GM12878 (cell line): ENCODE data around the gene FBXL17.

ENCODE experiments used
- CBX5 ChIP-seq: sonication (generic); IDR thresholded peaks from 2 replicates; pipeline ENCODE4 v1.6.1; 2016; ENCODE audit warnings: low read depth, moderate library complexity, mild to moderate bottlenecking, inconsistent platforms
- EP300 ChIP-seq, 2 experiments: fragments of 150-350 bp in 1 of 2; IDR thresholded peaks; 2 replicates each; pipeline ENCODE4 v1.6.1; 2011 to 2012; ENCODE audit warnings: low read depth in 2 of 2, low read length in 2 of 2, borderline replicate concordance in 1 of 2, improper control_type of control experiment in 1 of 2, inconsistent platforms in 1 of 2; ENCODE audit not compliant: control insufficient read depth in 1 of 2
- ETV6 ChIP-seq, 2 experiments: fragments of 450-650 bp in 1 of 2; IDR thresholded peaks in 1 of 2; conservative IDR thresholded peaks in 1 of 2; 2 replicates each; pipeline ENCODE4 v1.6.1; 2014; ENCODE audit warnings: antibody characterized with exemption in 1 of 2, borderline replicate concordance in 1 of 2, low read depth in 1 of 2, mild to moderate bottlenecking in 1 of 2, moderate library complexity in 1 of 2
- JUNB ChIP-seq: IDR thresholded peaks from 2 replicates; pipeline ENCODE4 v1.6.1; 2016; ENCODE audit warnings: antibody characterized with exemption, mild to moderate bottlenecking
- POLR2A ChIP-seq: IDR thresholded peaks from 2 replicates; pipeline ENCODE4 v1.6.1; 2011; ENCODE audit warnings: low read depth, mild to moderate bottlenecking, low read length
- POLR2AphosphoS5 ChIP-seq: IDR thresholded peaks from 2 replicates; pipeline ENCODE4 v1.6.1; 2011; ENCODE audit warnings: mild to moderate bottlenecking, low read length, inconsistent platforms
- RAD21 ChIP-seq: IDR thresholded peaks from 2 replicates; pipeline ENCODE4 v1.6.1; 2011; ENCODE audit warnings: mild to moderate bottlenecking, low read depth, low read length, moderate library complexity; ENCODE audit not compliant: insufficient read depth
- RCOR1 ChIP-seq: conservative IDR thresholded peaks from 2 replicates; pipeline ENCODE4 v1.6.1; 2012; ENCODE audit warnings: low read depth, low read length, improper control_type of control experiment
- SPI1 ChIP-seq: IDR thresholded peaks from 2 replicates; pipeline ENCODE4 v1.6.1; 2011; ENCODE audit warnings: low read depth, mild to moderate bottlenecking, low read length, moderate library complexity, borderline replicate concordance; ENCODE audit not compliant: insufficient read depth
- SRF ChIP-seq, 2 experiments: IDR thresholded peaks; 2 replicates each; pipeline ENCODE4 v1.6.1; 2011; ENCODE audit warnings: low read depth in 2 of 2, low read length in 2 of 2, mild to moderate bottlenecking in 1 of 2, moderate library complexity in 1 of 2
- TAF1 ChIP-seq: IDR thresholded peaks from 2 replicates; pipeline ENCODE4 v1.6.1; 2011; ENCODE audit warnings: mild to moderate bottlenecking, low read depth, low read length, borderline replicate concordance
- TCF12 ChIP-seq: IDR thresholded peaks from 2 replicates; pipeline ENCODE4 v1.6.1; 2011; ENCODE audit warnings: low read depth, mild to moderate bottlenecking, low read length
- TF ChIP-seq, protein P1 (sequence below): IDR thresholded peaks from 2 replicates; pipeline ENCODE4 v1.6.1; 2011; ENCODE audit warnings: low read depth, low read length, improper control_type of control experiment, borderline replicate concordance
- TF ChIP-seq, protein P2 (sequence below), 3 experiments: IDR thresholded peaks in 2 of 3; conservative IDR thresholded peaks in 1 of 3; 2 replicates each; pipeline ENCODE4 v1.5.1; 2011; ENCODE audit warnings: low read depth in 3 of 3, low read length in 3 of 3, mild to moderate bottlenecking in 3 of 3, control low read depth in 2 of 3, moderate library complexity in 2 of 3, inconsistent platforms in 1 of 3, mixed read lengths in 1 of 3; ENCODE audit not compliant: control insufficient read depth in 2 of 3, insufficient read depth in 1 of 3; ENCODE audit errors: extremely low read depth in 1 of 3

DNA sequence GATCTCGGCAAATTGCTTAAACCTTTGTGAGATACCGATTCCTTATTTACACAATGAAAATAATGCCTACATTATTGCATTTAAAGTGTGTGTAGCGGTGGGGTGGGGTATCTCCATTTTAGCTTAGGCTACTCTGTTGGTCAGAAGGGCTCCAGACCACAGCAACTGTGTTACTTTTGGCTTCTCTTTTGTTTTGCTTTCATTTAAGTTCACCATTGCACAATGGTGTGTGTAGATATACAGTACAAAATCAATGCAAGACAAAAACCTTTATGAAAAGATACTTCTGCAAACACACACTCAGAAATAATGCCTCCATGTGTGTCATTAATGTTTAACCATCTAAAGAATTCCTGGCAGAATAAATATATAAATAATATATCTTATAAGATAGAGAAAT, 279.4 kb downstream of the FBXL17 start:
- TF ChIP-seq SRF (IDR thresholded peaks at IDR 0.05; ENCODE audit: low read depth in 2 of 2, low read length in 2 of 2) (no peak), EP300 (IDR thresholded peaks at IDR 0.05; ENCODE audit: borderline replicate concordance in 1 of 2, control insufficient read depth in 1 of 2, low read depth in 2 of 2, low read length in 2 of 2) (no peak), TAF1 (no peak), POLR2A (no peak), TCF12 (no peak), RCOR1 (no peak), CBX5 (no peak), ETV6 (conservative IDR thresholded peaks at IDR 0.05 in 1 of 2, IDR thresholded peaks at IDR 0.05 in 1 of 2; ENCODE audit: borderline replicate concordance in 1 of 2, low read depth in 1 of 2) (no peak), SPI1 (no peak), RAD21 (no peak), POLR2AphosphoS5 (no peak), JUNB (no peak)
- TF ChIP-seq, protein P1, sequence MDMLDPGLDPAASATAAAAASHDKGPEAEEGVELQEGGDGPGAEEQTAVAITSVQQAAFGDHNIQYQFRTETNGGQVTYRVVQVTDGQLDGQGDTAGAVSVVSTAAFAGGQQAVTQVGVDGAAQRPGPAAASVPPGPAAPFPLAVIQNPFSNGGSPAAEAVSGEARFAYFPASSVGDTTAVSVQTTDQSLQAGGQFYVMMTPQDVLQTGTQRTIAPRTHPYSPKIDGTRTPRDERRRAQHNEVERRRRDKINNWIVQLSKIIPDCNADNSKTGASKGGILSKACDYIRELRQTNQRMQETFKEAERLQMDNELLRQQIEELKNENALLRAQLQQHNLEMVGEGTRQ = no peak
- TF ChIP-seq, protein P2, sequence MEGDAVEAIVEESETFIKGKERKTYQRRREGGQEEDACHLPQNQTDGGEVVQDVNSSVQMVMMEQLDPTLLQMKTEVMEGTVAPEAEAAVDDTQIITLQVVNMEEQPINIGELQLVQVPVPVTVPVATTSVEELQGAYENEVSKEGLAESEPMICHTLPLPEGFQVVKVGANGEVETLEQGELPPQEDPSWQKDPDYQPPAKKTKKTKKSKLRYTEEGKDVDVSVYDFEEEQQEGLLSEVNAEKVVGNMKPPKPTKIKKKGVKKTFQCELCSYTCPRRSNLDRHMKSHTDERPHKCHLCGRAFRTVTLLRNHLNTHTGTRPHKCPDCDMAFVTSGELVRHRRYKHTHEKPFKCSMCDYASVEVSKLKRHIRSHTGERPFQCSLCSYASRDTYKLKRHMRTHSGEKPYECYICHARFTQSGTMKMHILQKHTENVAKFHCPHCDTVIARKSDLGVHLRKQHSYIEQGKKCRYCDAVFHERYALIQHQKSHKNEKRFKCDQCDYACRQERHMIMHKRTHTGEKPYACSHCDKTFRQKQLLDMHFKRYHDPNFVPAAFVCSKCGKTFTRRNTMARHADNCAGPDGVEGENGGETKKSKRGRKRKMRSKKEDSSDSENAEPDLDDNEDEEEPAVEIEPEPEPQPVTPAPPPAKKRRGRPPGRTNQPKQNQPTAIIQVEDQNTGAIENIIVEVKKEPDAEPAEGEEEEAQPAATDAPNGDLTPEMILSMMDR (IDR thresholded peaks at IDR 0.05 in 2 of 3, conservative IDR thresholded peaks at IDR 0.05 in 1 of 3; ENCODE audit: control insufficient read depth in 2 of 3, extremely low read depth in 1 of 3, insufficient read depth in 1 of 3, low read depth in 3 of 3, low read length in 3 of 3) = no peak
